Sigmoid colon (tissue), 3 donors: Measurements from ENCODE around the gene ATF6B.
A peak's percentile ranks its signal among the peaks of the same experiment; 100 is the strongest.

Experiments
- POLR2A ChIP-seq, 2 donors: fragments of 450-650 bp; IDR thresholded peaks; one replicate each; pipeline ENCODE4 v1.6.1; 2016; ENCODE audit warnings: antibody characterized with exemption in 2 of 2, mild to moderate bottlenecking in 2 of 2, moderate library complexity in 2 of 2
- TF ChIP-seq, protein P1 (sequence below), 4 experiments: fragments of 450-650 bp in 3 of 4; fragments of 200-600 bp in 1 of 4; IDR thresholded peaks; one replicate each; pipeline ENCODE4 v1.5.1; 2016 to 2019; ENCODE audit warnings: antibody characterized with exemption in 4 of 4, mild to moderate bottlenecking in 3 of 4, moderate library complexity in 2 of 4

DNA sequence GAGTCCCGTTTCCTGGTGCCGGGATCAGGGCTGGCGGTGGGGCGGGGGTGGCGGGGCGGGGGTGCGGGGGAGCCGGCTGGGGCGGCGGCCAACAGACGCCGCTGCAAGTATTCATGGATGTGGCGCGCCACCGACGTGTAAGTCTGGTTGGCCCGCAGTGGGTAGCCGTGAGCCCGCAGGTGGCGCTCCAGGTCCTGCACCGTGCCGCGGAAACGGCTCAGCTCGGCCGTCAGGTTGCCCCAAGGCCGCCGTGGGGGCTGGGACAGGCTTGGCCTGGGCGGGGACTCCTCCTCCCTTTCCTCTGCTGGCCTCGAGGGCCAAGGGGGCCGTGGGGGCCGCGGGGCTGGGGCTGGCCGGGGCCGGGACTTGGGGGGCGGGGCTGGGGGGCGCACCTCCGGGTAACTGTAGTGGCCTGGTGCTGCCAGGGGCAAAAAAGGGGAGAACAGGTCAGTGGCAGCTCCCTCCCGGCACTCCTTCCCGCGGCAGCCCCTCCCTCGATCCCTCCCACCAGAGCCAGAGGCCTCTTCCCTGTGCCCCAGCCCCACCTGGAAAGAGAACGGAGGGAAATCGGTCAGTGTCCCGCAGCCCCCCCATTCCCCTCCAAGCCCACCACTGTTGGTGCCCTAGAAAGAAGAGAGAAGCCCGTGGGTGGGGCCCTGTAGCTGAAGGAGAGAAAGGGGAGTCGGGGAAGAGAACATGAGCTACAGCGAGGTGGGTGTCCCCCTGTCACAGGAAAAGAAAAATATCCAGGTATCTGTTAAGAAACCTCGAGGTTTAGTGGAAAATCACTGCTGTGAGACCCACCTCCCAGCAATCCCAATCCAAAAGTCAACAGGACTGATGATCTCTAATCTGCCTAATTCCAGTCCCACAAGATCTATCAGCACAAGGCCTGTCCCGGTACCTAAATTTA lies 40.2 kb downstream of the ATF6B start:
- TF ChIP-seq POLR2A (IDR thresholded peaks at IDR 0.05) = no peak
- TF ChIP-seq, protein P1, sequence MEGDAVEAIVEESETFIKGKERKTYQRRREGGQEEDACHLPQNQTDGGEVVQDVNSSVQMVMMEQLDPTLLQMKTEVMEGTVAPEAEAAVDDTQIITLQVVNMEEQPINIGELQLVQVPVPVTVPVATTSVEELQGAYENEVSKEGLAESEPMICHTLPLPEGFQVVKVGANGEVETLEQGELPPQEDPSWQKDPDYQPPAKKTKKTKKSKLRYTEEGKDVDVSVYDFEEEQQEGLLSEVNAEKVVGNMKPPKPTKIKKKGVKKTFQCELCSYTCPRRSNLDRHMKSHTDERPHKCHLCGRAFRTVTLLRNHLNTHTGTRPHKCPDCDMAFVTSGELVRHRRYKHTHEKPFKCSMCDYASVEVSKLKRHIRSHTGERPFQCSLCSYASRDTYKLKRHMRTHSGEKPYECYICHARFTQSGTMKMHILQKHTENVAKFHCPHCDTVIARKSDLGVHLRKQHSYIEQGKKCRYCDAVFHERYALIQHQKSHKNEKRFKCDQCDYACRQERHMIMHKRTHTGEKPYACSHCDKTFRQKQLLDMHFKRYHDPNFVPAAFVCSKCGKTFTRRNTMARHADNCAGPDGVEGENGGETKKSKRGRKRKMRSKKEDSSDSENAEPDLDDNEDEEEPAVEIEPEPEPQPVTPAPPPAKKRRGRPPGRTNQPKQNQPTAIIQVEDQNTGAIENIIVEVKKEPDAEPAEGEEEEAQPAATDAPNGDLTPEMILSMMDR (IDR thresholded peaks at IDR 0.05) = peak in 2 of 4 experiments; percentile 15 to 43
